Large intestine (tissue), 3 donors: ENCODE results near the gene ASPHD2. TPM values are rescaled to one million over a fixed set of nuclear protein-coding genes. Genes with fewer than 3 reads are reported as not detected.
"Not testable (repeated sequence)": the region's sequence is repeated elsewhere in the genome, so short reads cannot be mapped to it uniquely, and the experiment has no call there.

Experiments used
- DNase-seq, 2 donors: peaks; one replicate each; pipeline versions ENCODE4 v3.0.0 to v3.0.0-alpha.2; 2013
- H3K27ac ChIP-seq: one replicate; pipeline ENCODE4 v1.5.1; 2013; ENCODE audit warnings: low read length
- H3K27me3 ChIP-seq: 2 replicates; pipeline ENCODE4 v1.6.1; 2013; ENCODE audit warnings: low read length; ENCODE audit not compliant: control insufficient read depth, insufficient read depth
- H3K36me3 ChIP-seq: 2 replicates; pipeline ENCODE4 v1.6.1; 2013; ENCODE audit warnings: low read length; ENCODE audit not compliant: control insufficient read depth, insufficient read depth
- H3K4me1 ChIP-seq: one replicate; pipeline ENCODE4 v1.6.1; 2013; ENCODE audit warnings: low read length; ENCODE audit not compliant: control insufficient read depth, insufficient read depth
- H3K4me3 ChIP-seq: one replicate; pipeline ENCODE4 v1.5.1; 2013; ENCODE audit warnings: low read length
- H3K9me3 ChIP-seq: one replicate; pipeline ENCODE4 v1.6.1; 2013; ENCODE audit warnings: mild to moderate bottlenecking, low read depth, low read length, moderate library complexity; ENCODE audit not compliant: control insufficient read depth
- WGBS: methylation state at CpG from one replicate; pipeline ENCODE4 v1.1.5; 2013; ENCODE audit warnings: low lambda C conversion rate; ENCODE audit not compliant: insufficient coverage; 5-methylcytosine and 5-hydroxymethylcytosine counted together
- polyA plus RNA-seq: library from polyadenylated mRNA; unstranded; fragments of 120-200 nt; gene quantifications from one replicate; pipeline ENCODE4 v1.2.1, GENCODE V29; 2013

Gene ASPHD2
- polyA plus RNA-seq, 1 donor, result 0.88 TPM

GRCh38 chr22:26394777-26395176 lies 34.3 kb upstream of the ASPHD2 start:
- Histone ChIP-seq H3K9me3 (no peaks in the 10 kb centered on the region), H3K4me1 (no peaks in the 10 kb centered on the region), H3K36me3 (no peaks in the 10 kb centered on the region), H3K4me3 (no peak overlapping the region), H3K27ac (no peak overlapping the region), H3K27me3 (no peaks in the 10 kb centered on the region)
- no peak for DNase-seq
- no CpG with 5 or more reads among the region's 1 CpG for WGBS

- no CpG with 5 or more reads among the region's 5 CpGs for WGBS
- no peak for DNase-seq
- Histone ChIP-seq H3K9me3 (no peaks in the 10 kb centered on the region), H3K4me1 (no peaks in the 10 kb centered on the region), H3K27ac (no peak overlapping the region), H3K4me3 (no peak overlapping the region), H3K36me3 (no peaks in the 10 kb centered on the region), H3K27me3 (no peaks in the 10 kb centered on the region)
Observed at GRCh38 chr22:26395926-26396325, 33.1 kb upstream of the ASPHD2 start.

GRCh38 chr22:26398741-26399153 lies 30.3 kb upstream of the ASPHD2 start:
- DNase-seq, result peak; percentile 19 to 25
- Histone ChIP-seq H3K4me3 (no peak overlapping the region), H3K4me1 (no peaks in the 10 kb centered on the region), H3K27ac (no peak overlapping the region), H3K27me3 (peaks cover 5% of the 10 kb centered on the region), H3K9me3 (no peaks in the 10 kb centered on the region), H3K36me3 (no peaks in the 10 kb centered on the region)
- no CpG with 5 or more reads among the region's 3 CpGs for WGBS

GRCh38 chr22:26399289-26399688 lies 29.8 kb upstream of the ASPHD2 start:
- no CpG with 5 or more reads among the region's 1 CpG for WGBS
- peaks cover 7% of the 10 kb centered on the region for H3K27me3 ChIP-seq
- no peaks in the 10 kb centered on the region for H3K36me3 ChIP-seq
- H3K27ac ChIP-seq, result no peak overlapping the region
- no peaks in the 10 kb centered on the region for H3K4me1 ChIP-seq
- no peak for DNase-seq
- no peak overlapping the region for H3K4me3 ChIP-seq
- H3K9me3 ChIP-seq, result no peaks in the 10 kb centered on the region

- no peaks in the 10 kb centered on the region for H3K36me3 ChIP-seq
- no peaks in the 10 kb centered on the region for H3K9me3 ChIP-seq
- no peak for DNase-seq
- H3K4me1 ChIP-seq, result no peaks in the 10 kb centered on the region
- H3K27me3 ChIP-seq, result peaks cover 21% of the 10 kb centered on the region
- no peak overlapping the region for H3K27ac ChIP-seq
- H3K4me3 ChIP-seq, result no peak overlapping the region
- WGBS, result no CpG with 5 or more reads among the region's 5 CpGs
Observed at GRCh38 chr22:26401726-26402125, 27.3 kb upstream of the ASPHD2 start.

GRCh38 chr22:26404851-26405421 lies 24.1 kb upstream of the ASPHD2 start:
- H3K4me3 ChIP-seq, result no peak overlapping the region
- no peaks in the 10 kb centered on the region for H3K4me1 ChIP-seq
- no peak for DNase-seq
- no peaks in the 10 kb centered on the region for H3K36me3 ChIP-seq
- no CpG with 5 or more reads among the region's 6 CpGs for WGBS
- H3K27ac ChIP-seq, result no peak overlapping the region
- no peaks in the 10 kb centered on the region for H3K9me3 ChIP-seq
- H3K27me3 ChIP-seq, result peaks cover 25% of the 10 kb centered on the region

DNA sequence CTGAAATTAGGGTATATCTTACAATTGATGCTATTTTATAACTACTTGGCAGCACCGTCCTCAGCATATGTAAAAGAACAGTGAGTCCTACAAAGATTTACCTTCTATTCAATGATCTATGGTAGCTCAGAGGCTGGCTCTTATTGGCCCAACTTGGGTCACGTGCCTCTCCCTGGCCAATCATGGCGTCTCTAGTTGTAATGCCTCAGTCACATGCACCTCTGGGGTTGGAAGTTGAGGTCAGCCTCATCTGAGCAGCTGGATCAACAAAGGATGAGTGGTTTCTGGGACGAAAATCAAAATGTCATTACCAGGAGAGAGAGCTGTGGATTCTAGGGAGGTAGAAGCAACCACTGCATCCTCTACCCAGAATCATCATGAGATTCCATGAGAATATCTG lies 22.9 kb upstream of the ASPHD2 start:
- H3K4me1 ChIP-seq, result no peaks in the 10 kb centered on the region
- no peak overlapping the region for H3K27ac ChIP-seq
- H3K27me3 ChIP-seq, result peaks cover 26% of the 10 kb centered on the region
- WGBS, result no CpG with 5 or more reads among the region's 4 CpGs
- H3K9me3 ChIP-seq, result no peaks in the 10 kb centered on the region
- no peaks in the 10 kb centered on the region for H3K36me3 ChIP-seq
- H3K4me3 ChIP-seq, result no peak overlapping the region
- no peak for DNase-seq

DNA sequence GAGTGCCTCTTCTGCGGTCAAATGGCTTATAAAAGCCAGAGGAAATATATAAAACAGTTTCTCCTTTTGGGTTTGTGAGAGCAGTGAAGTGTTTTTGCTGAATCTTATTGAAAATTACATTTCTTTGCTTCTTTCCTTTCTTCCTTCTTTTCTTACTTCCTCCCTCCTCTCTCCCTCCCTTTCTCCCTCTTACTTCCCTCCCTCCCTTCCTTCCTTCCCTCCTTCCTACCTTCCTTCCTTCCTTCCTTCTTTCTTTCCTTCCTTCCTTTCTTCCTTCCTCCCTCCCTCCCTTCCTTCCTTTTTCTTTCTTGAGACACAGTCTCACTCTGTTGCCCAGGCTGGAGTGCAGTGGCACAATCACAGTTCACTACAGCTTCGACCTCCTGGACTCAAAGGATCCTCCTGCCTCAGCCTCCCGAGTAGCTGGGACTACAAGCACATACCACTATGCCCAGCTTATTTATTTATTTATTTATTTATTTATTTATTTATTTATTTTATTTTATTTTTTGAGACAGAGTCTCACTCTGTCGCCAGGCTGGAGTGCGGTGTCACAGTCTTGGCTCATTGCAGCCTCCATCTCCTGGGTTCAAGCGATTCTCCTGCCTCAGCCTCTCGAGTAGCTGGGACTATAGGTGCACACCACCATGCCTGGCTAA lies 20.4 kb upstream of the ASPHD2 start:
- 90% methylated on average over 3 of the region's 7 CpGs for WGBS
- not testable (repeated sequence) for H3K4me1 ChIP-seq, DNase-seq, H3K27ac ChIP-seq, H3K9me3 ChIP-seq, H3K4me3 ChIP-seq, H3K36me3 ChIP-seq
- peaks cover 38% of the 10 kb centered on the region for H3K27me3 ChIP-seq

DNA sequence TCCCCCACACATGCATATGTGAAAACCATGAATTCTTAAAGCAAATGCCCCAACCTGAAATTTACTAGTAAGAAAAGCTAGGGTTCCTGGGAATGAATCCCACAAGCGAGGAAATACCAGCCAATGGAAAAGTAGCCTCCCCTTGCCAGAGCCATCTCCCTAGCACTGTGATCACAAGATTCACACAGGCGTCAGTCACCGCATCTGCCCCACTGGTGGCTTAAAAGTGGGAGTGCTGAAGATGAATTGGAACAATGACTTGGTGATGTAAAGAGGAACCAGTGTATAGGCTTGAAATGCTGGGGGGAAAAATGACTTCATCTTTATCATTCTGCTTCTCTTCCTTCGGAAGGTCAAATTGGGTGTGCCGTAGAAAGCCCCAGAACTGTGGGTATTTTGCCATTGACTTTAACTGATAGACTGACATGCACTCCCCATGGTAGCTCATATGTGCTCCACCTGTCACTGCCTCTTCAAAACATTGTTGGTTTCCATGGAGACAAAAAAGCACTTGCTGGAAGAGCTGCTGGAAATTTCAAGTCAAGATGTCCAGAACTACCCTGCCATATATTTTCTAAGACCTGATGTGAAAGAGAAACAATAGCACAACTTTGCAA lies 19.2 kb upstream of the ASPHD2 start:
- DNase-seq, result no peak
- H3K9me3 ChIP-seq, result no peaks in the 10 kb centered on the region
- H3K4me1 ChIP-seq, result no peaks in the 10 kb centered on the region
- H3K4me3 ChIP-seq, result no peak overlapping the region
- H3K27ac ChIP-seq, result no peak overlapping the region
- no peaks in the 10 kb centered on the region for H3K36me3 ChIP-seq
- no CpG with 5 or more reads among the region's 5 CpGs for WGBS
- H3K27me3 ChIP-seq, result peaks cover 41% of the 10 kb centered on the region

- Histone ChIP-seq H3K36me3 (no peaks in the 10 kb centered on the region), H3K4me3 (no peak overlapping the region), H3K27me3 (peaks cover 36% of the 10 kb centered on the region), H3K4me1 (no peaks in the 10 kb centered on the region), H3K27ac (no peak overlapping the region), H3K9me3 (no peaks in the 10 kb centered on the region)
- DNase-seq, result no peak
- 100% methylated on average over 2 of the region's 5 CpGs for WGBS
Observed at GRCh38 chr22:26410386-26410785, 18.7 kb upstream of the ASPHD2 start.

GRCh38 chr22:26414347-26414746 lies 14.7 kb upstream of the ASPHD2 start:
- Histone ChIP-seq H3K27me3 (peaks cover 46% of the 10 kb centered on the region), H3K9me3 (no peaks in the 10 kb centered on the region), H3K4me1 (no peaks in the 10 kb centered on the region), H3K4me3 (no peak overlapping the region), H3K36me3 (no peaks in the 10 kb centered on the region), H3K27ac (no peak overlapping the region)
- WGBS, result no CpG with 5 or more reads among the region's 4 CpGs
- no peak for DNase-seq
